Measurements from ENCODE around the gene PATL1. TPM values are rescaled to one million over a fixed set of nuclear protein-coding genes. Genes with fewer than 3 reads are reported as not detected.
"Not testable (repeated sequence)": the region's sequence is repeated elsewhere in the genome, so short reads cannot be mapped to it uniquely, and the experiment has no call there.

The PATL1 gene, protein sequence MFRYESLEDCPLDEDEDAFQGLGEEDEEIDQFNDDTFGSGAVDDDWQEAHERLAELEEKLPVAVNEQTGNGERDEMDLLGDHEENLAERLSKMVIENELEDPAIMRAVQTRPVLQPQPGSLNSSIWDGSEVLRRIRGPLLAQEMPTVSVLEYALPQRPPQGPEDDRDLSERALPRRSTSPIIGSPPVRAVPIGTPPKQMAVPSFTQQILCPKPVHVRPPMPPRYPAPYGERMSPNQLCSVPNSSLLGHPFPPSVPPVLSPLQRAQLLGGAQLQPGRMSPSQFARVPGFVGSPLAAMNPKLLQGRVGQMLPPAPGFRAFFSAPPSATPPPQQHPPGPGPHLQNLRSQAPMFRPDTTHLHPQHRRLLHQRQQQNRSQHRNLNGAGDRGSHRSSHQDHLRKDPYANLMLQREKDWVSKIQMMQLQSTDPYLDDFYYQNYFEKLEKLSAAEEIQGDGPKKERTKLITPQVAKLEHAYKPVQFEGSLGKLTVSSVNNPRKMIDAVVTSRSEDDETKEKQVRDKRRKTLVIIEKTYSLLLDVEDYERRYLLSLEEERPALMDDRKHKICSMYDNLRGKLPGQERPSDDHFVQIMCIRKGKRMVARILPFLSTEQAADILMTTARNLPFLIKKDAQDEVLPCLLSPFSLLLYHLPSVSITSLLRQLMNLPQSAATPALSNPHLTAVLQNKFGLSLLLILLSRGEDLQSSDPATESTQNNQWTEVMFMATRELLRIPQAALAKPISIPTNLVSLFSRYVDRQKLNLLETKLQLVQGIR
- total RNA-seq = 69.0 and 71.2 TPM in 2 replicates

DNA sequence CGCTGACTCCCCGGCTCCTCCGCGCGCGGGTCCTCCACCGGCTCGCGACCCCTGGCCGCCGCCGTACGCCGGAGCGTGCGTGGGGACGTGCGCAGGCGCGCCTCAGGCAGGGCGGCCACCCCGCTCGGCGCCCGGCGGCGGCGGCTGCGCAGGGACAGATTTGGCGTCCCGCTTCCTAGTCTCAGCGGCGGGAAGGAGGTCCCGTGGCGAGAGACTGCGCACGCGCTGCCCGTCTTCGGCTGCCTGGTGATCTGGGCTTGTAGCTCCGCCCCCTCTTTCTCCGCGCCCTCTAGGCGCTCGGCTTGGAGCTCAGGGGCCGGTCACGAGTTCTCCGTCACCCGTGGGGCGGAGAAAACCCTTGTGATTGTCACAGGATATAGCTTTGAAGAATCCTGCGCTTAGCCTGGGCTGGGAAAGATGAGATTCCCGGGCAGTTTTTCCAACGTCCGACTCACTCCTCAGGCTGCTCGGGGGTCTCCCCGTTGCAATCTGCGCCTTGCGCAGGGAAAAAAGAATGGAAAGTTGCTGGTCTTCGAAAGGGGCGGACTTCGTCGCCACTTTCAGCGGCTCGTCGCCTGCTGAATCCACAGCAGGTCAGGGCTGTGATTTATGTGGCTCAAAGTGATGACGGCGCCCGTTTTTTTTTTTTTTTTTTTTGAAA is at the start of gene PATL1:
Gene PATL1, minus strand, starts transcription at position 88 of the 661 bp plus-strand sequence. CDS start 142 bp downstream, outside the sequence.
- peaks cover 36% of the 10 kb centered on the region for H3K4me1 Mint-ChIP-seq (ENCODE audit: low read depth)
- no peaks in the 10 kb centered on the region for H3K9me3 Mint-ChIP-seq
- H3K27me3 Mint-ChIP-seq (ENCODE audit: low read depth) = no peaks in the 10 kb centered on the region
- H3K4me3 Mint-ChIP-seq (ENCODE audit: low read depth) = peak within 1 kb of the TSS; percentile 97
- peak within 1 kb of the TSS; percentile 98 for H3K27ac Mint-ChIP-seq
- DNase-seq (ENCODE audit: low spot score) = peak; percentile 99
- intact Hi-C loops (cut with micrococcal nuclease) = loop anchor here (1.0 to 2.0 kb wide), 6 partner anchors 53 to 1090 kb away; partner anchors contain the start of genes MRPL16, STX3 and ZFP91
- H3K36me3 Mint-ChIP-seq (ENCODE audit: low read depth) = peaks cover 37% of the 10 kb centered on the region

DNA sequence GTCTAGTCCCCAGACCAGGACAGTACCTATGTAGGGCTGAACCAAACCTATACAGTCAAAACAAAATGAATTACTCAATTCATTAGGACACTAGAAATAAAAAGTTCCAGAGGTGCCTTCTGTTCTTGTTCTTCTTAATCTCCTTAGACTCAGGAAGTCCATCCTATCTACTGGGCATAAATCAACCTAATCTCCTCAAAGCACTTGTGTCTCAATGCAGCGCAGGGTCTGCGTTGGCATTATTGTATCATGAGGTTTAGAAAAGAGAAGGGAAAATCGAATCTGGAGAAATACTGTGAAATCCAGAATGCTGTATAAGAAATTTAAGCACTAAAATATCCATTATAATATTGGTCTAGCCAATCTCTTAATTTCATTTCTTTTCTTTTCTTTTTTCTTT is 47.2 kb upstream of the PATL1 start:
- intact Hi-C loops (cut with micrococcal nuclease) = no loop called here
- Mint-ChIP-seq H3K4me1 (ENCODE audit: low read depth) (no peaks in the 10 kb centered on the region), H3K36me3 (ENCODE audit: low read depth) (no peaks in the 10 kb centered on the region), H3K27ac (no peak overlapping the region), H3K9me3 (no peaks in the 10 kb centered on the region), H3K4me3 (ENCODE audit: low read depth) (no peak overlapping the region), H3K27me3 (ENCODE audit: low read depth) (peaks cover 23% of the 10 kb centered on the region)
- DNase-seq (ENCODE audit: low spot score) = no peak

DNA sequence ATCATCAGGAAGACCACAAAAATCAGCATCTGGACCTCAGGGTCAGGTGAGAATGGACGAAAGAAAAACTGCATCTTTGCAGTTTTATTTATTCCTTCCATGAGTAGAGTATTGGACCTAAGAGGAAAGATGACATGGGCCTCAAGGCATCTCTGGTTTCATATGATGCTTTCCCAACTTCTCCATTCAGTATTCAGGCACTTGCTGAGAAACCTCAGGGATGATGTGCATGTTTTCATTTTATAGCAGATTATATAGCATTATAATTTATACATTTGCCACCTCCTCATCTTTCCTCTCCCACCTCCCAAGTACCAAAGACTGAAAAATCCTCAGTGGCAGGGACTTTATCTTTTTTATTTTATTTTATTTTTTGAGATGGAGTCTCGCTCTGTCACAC is 44.9 kb upstream of the PATL1 start, which contains the start of gene OR10V1:
Gene OR10V1, minus strand, starts transcription at position 101 of the 400 bp plus-strand sequence. Its CDS starts 0 bp downstream, at position 101.
- Mint-ChIP-seq H3K27ac (no peak within 1 kb of the TSS), H3K9me3 (no peaks in the 10 kb centered on the region), H3K36me3 (ENCODE audit: low read depth) (no peaks in the 10 kb centered on the region), H3K27me3 (ENCODE audit: low read depth) (peaks cover 22% of the 10 kb centered on the region), H3K4me3 (ENCODE audit: low read depth) (no peak within 1 kb of the TSS), H3K4me1 (ENCODE audit: low read depth) (no peaks in the 10 kb centered on the region)
- DNase-seq (ENCODE audit: low spot score) = no peak
- intact Hi-C loops (cut with micrococcal nuclease) = no loop called here

DNA sequence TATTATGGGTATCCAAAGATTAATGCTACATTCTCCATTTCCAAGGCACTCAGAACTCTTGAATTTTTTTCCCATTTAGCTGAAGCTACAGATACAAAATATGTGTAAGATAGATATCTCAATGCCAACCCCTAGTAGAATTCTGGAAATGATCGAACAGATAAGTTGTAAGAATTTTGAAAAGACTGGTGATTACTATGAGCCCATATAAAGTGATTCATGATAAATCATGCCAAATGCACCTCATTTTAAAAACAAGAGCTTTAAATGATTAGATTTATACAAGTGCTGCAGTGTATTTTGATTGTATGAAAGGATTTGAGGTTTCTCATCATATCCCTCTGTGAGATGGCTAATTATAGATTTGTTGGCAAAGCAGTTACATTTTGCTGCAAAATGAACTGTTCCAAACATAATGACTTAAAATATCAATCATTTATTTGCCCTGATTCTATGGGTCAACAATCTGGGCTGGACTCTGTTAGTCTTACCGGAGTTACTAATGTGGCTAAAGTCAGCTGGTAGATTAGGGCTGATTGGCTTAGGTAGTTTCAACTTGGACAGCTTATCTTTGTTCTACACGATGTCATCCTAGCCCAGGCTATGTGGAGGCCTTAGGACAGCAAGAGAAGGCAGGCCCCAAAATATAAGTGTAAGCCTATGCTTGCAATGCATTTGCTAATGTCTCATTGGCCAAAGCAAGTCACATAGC is 41.5 kb upstream of the PATL1 start:
- no peak for DNase-seq (ENCODE audit: low spot score)

DNA sequence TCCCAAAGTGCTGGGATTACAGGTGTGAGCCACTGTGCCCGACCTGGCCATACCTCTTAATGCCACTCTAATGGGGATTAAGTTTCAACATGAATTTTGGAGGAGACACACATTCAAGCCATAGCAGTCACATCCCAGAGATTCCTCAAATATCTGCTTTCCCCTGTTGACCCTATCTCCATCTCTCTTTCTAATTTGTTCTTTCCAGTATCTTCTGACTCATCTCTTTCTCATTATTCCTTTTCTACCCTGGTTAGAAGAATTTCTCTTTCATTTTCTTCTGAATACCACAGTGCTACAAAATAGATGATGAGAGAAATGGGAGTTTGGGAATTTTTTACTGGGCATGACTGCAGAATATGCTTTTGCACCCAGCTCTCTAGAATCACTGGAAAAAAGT is 39.7 kb upstream of the PATL1 start:
- no peak overlapping the region for H3K27ac Mint-ChIP-seq

More for the DNA sequence above, 41.5 kb upstream of the PATL1 start:
- no peaks in the 10 kb centered on the region for H3K36me3 Mint-ChIP-seq (ENCODE audit: low read depth)
- H3K9me3 Mint-ChIP-seq = no peaks in the 10 kb centered on the region
- no peaks in the 10 kb centered on the region for H3K4me1 Mint-ChIP-seq (ENCODE audit: low read depth)
- no peak overlapping the region for H3K4me3 Mint-ChIP-seq (ENCODE audit: low read depth)
- H3K27ac Mint-ChIP-seq = no peak overlapping the region
- H3K27me3 Mint-ChIP-seq (ENCODE audit: low read depth) = peaks cover 20% of the 10 kb centered on the region
- intact Hi-C loops (cut with micrococcal nuclease) = no loop called here

DNA sequence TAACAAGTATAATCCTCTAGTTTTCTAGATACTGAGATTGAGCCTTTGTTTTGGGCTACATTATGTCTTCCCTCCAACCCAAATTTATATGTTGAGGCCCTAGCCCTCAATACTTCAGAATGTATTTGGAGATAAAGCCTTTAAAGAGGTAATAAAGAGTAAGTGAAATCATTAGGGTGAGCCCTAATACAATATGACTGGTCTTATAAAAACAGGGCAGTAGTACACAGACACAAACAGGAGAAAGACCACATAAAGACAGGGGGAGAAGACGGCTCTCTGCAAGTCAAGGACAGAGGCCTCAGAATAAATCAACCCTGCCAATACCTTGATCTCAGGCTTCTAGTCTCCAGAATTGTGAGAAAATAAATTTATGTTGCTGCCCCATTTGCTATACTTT is 38.5 kb upstream of the PATL1 start:
- intact Hi-C loops (cut with micrococcal nuclease) = no loop called here
- Mint-ChIP-seq H3K9me3 (no peaks in the 10 kb centered on the region), H3K27me3 (ENCODE audit: low read depth) (peaks cover 8% of the 10 kb centered on the region), H3K27ac (no peak overlapping the region), H3K4me3 (ENCODE audit: low read depth) (no peak overlapping the region), H3K36me3 (ENCODE audit: low read depth) (no peaks in the 10 kb centered on the region), H3K4me1 (ENCODE audit: low read depth) (no peaks in the 10 kb centered on the region)
- no peak for DNase-seq (ENCODE audit: low spot score)

More for the DNA sequence above, 39.7 kb upstream of the PATL1 start:
- Mint-ChIP-seq H3K4me1 (ENCODE audit: low read depth) (no peaks in the 10 kb centered on the region), H3K4me3 (ENCODE audit: low read depth) (no peak overlapping the region), H3K36me3 (ENCODE audit: low read depth) (no peaks in the 10 kb centered on the region), H3K9me3 (no peaks in the 10 kb centered on the region), H3K27me3 (ENCODE audit: low read depth) (peaks cover 14% of the 10 kb centered on the region)
- intact Hi-C loops (cut with micrococcal nuclease) = no loop called here
- DNase-seq (ENCODE audit: low spot score) = no peak

DNA sequence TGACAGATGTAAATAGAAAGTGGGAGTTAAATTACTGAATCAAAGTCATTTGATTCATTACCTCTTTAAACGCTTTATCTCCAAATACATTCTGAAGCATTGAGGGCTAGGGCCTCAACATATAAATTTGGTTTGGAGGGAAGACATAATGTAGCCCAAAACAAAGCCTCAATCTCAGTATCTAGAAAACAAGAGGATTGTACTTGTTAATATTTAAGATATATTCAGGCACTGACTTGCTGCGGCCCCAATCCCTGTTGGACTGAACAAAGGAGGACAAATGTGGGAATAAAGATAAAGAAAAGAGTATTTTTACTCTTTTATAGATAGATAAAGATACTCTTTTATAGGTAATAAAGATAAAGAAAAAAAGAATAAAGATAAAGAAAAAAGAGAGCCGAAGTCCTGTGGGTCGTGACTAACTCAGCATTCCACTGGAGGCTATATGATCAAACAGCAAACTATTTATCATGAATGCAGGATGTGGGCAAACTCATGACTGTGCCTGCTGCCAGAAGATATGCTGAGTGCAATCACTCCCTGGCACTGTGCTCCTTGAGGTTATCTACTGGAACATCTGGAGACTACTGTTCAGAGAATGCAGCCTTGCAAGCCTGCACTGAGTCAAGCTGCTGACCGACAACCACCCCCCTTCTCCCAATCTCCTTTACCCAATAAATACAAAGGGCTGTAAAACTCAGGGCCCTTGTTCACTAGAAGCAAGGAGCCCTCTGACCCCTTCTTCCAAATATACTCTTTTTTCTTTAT is 37.9 kb upstream of the PATL1 start:
- H3K27ac Mint-ChIP-seq = no peak overlapping the region
- H3K27me3 Mint-ChIP-seq (ENCODE audit: low read depth) = peaks cover 8% of the 10 kb centered on the region
- no peak for DNase-seq (ENCODE audit: low spot score)

DNA sequence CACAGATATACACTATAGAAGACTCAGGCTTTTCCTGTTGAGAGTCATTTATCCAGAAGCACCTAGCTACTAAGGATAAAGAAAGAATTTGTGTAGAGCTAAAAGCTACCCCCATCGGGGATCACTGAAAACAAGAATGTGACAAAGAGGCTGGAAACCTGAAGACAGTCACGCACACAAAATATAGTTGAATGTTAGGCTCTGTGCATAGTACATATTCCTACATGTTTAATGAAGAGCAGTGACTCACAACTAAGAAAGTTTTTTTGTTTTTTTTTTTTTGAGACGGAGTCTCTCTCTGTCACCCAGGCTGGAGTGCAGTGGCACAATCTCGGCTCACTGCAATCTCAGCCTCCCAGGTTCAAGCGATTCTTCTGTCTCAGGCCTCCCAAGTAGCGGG is 36.5 kb upstream of the PATL1 start:
- intact Hi-C loops (cut with micrococcal nuclease) = no loop called here
- H3K36me3 Mint-ChIP-seq (ENCODE audit: low read depth) = no peaks in the 10 kb centered on the region
- DNase-seq (ENCODE audit: low spot score) = no peak
- H3K9me3 Mint-ChIP-seq = no peaks in the 10 kb centered on the region
- no peak overlapping the region for H3K4me3 Mint-ChIP-seq (ENCODE audit: low read depth)
- no peaks in the 10 kb centered on the region for H3K4me1 Mint-ChIP-seq (ENCODE audit: low read depth)
- H3K27ac Mint-ChIP-seq = no peak overlapping the region
- peaks cover 8% of the 10 kb centered on the region for H3K27me3 Mint-ChIP-seq (ENCODE audit: low read depth)

More for the DNA sequence above, 37.9 kb upstream of the PATL1 start:
- H3K4me3 Mint-ChIP-seq (ENCODE audit: low read depth) = no peak overlapping the region
- no peaks in the 10 kb centered on the region for H3K36me3 Mint-ChIP-seq (ENCODE audit: low read depth)
- no peaks in the 10 kb centered on the region for H3K9me3 Mint-ChIP-seq
- H3K4me1 Mint-ChIP-seq (ENCODE audit: low read depth) = no peaks in the 10 kb centered on the region
- intact Hi-C loops (cut with micrococcal nuclease) = no loop called here

DNA sequence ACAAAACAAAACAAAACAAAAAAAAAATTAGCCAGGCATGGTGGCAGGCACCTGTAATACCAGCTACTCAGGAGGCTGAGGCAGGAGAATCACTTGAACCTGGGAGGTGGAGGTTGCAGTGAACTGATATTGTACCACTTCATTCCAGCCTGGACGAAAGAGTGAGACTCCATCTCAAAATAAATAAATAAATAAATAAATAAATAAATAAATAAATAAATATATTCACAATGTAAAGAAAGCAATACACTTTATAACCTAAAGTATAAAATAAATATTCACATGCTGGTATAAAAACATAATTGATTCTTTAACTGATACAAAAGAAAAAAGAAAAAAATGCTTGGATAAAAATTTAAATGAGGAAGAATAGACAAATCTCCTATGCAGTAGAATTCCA is 34.7 kb upstream of the PATL1 start:
- H3K9me3 Mint-ChIP-seq; intact Hi-C loops (cut with micrococcal nuclease); H3K4me1 Mint-ChIP-seq (ENCODE audit: low read depth); H3K36me3 Mint-ChIP-seq (ENCODE audit: low read depth); H3K4me3 Mint-ChIP-seq (ENCODE audit: low read depth); H3K27me3 Mint-ChIP-seq (ENCODE audit: low read depth); DNase-seq (ENCODE audit: low spot score); H3K27ac Mint-ChIP-seq: not testable (repeated sequence)

DNA sequence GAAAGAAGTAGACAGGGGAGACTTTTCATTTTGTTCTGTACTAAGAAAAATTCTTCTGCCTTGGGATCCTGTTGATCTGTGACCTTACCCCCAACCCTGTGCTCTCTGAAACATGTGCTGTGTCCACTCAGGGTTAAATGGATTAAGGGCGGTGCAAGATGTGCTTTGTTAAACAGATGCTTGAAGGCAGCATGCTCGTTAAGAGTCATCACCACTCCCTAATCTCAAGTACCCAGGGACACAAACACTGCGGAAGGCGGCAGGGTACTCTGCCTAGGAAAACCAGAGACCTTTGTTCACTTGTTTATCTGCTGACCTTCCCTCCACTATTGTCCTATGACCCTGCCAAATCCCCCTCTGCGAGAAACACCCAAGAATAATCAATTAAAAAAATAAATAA is 31.3 kb upstream of the PATL1 start:
- H3K9me3 Mint-ChIP-seq; H3K4me3 Mint-ChIP-seq (ENCODE audit: low read depth); DNase-seq (ENCODE audit: low spot score); intact Hi-C loops (cut with micrococcal nuclease); H3K4me1 Mint-ChIP-seq (ENCODE audit: low read depth); H3K36me3 Mint-ChIP-seq (ENCODE audit: low read depth); H3K27ac Mint-ChIP-seq; H3K27me3 Mint-ChIP-seq (ENCODE audit: low read depth): not testable (repeated sequence)

DNA sequence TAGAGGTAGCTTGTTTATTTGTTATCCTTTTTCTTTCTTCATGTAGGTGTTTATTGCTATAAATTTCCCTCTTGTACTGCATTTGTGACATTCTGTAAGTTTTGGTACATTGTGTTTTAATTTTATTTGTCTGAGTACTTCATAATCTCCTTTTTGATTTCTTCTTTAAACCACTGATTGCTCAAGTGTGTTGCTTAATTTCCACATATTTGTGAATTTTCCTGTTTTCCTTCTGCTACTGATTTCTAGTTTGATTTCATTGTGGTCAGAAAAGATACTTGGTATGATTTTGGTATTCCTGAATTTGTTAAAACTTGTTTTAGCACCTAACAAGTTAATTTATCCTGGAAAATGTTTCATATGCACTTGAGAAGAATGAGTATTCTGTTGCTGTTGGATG is 29.7 kb upstream of the PATL1 start:
- Mint-ChIP-seq H3K27ac (no peak overlapping the region), H3K4me3 (ENCODE audit: low read depth) (no peak overlapping the region), H3K36me3 (ENCODE audit: low read depth) (no peaks in the 10 kb centered on the region), H3K4me1 (ENCODE audit: low read depth) (no peaks in the 10 kb centered on the region), H3K27me3 (ENCODE audit: low read depth) (peaks cover 12% of the 10 kb centered on the region), H3K9me3 (peaks cover 4% of the 10 kb centered on the region)
- intact Hi-C loops (cut with micrococcal nuclease) = no loop called here
- no peak for DNase-seq (ENCODE audit: low spot score)

DNA sequence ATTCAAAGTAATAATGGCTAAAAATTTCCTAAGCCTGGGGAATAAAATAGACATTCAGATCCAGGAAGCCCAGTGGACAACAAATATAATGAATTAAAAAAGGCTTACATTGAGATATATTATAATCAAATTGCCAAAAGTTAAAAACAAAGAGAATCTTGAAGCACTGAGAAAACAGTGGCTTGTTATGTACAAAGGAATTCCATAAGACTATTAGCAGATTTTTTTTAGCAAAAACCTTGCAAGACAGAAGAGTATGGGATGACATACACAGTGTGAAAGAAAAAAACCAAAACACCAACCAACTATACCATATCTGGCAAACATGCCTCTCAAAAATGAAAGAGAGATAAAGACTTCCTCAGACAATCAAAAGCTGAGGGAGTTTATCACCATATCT is 24.1 kb upstream of the PATL1 start:
- peaks cover 17% of the 10 kb centered on the region for H3K27me3 Mint-ChIP-seq (ENCODE audit: low read depth)
- H3K4me3 Mint-ChIP-seq (ENCODE audit: low read depth) = no peak overlapping the region
- H3K27ac Mint-ChIP-seq = no peak overlapping the region
- no peaks in the 10 kb centered on the region for H3K4me1 Mint-ChIP-seq (ENCODE audit: low read depth)
- H3K36me3 Mint-ChIP-seq (ENCODE audit: low read depth) = no peaks in the 10 kb centered on the region
- DNase-seq (ENCODE audit: low spot score) = no peak
- intact Hi-C loops (cut with micrococcal nuclease) = no loop called here
- H3K9me3 Mint-ChIP-seq = peaks cover 14% of the 10 kb centered on the region
